Gastroesophageal sphincter (tissue), 3 donors: ENCODE data around the gene ADAT3.

ENCODE experiments used
- POLR2A ChIP-seq, 2 donors: fragments of 450-650 bp; IDR thresholded peaks; one replicate each; pipeline ENCODE4 v1.6.1; 2017; ENCODE audit warnings: antibody characterized with exemption in 2 of 2, mild to moderate bottlenecking in 2 of 2, moderate library complexity in 1 of 2
- TF ChIP-seq, protein P1 (sequence below), 4 experiments: fragments of 200-600 bp in 2 of 4; fragments of 450-650 bp in 2 of 4; sonication (generic) in 1 of 4; IDR thresholded peaks; one replicate each; pipeline ENCODE4 v1.5.1; 2017 to 2019; ENCODE audit warnings: antibody characterized with exemption in 4 of 4, mild to moderate bottlenecking in 2 of 4, moderate library complexity in 2 of 4

DNA sequence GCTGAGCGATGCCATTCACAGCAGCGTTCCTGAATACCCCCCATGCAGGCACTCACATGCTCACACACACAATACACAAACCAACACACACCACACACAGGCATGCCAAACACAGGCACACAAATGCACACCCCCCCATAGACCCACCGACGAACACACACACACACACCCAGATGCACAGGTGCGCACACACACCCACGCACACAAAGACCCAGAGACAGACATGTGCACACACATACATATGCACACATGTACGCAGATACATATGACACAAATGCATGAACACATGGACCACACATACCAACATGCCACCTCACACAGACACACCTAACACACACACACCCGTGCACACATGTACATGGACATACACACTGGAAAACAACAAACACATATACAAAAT lies 28.7 kb downstream of the ADAT3 start:
- TF ChIP-seq, protein P1, sequence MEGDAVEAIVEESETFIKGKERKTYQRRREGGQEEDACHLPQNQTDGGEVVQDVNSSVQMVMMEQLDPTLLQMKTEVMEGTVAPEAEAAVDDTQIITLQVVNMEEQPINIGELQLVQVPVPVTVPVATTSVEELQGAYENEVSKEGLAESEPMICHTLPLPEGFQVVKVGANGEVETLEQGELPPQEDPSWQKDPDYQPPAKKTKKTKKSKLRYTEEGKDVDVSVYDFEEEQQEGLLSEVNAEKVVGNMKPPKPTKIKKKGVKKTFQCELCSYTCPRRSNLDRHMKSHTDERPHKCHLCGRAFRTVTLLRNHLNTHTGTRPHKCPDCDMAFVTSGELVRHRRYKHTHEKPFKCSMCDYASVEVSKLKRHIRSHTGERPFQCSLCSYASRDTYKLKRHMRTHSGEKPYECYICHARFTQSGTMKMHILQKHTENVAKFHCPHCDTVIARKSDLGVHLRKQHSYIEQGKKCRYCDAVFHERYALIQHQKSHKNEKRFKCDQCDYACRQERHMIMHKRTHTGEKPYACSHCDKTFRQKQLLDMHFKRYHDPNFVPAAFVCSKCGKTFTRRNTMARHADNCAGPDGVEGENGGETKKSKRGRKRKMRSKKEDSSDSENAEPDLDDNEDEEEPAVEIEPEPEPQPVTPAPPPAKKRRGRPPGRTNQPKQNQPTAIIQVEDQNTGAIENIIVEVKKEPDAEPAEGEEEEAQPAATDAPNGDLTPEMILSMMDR (IDR thresholded peaks at IDR 0.05): no peak
- no peak for TF ChIP-seq POLR2A (IDR thresholded peaks at IDR 0.05)
